Gastroesophageal sphincter (tissue), 3 donors: ENCODE results near the gene FGF19.

Experiments
- CTCF ChIP-seq, 4 experiments: fragments of 200-600 bp in 2 of 4; fragments of 450-650 bp in 2 of 4; sonication (generic) in 1 of 4; IDR thresholded peaks; one replicate each; pipeline ENCODE4 v1.5.1; 2017 to 2019; ENCODE audit warnings: antibody characterized with exemption in 4 of 4, mild to moderate bottlenecking in 2 of 4, moderate library complexity in 2 of 4
- EP300 ChIP-seq: sonication (generic); formaldehyde crosslinking; IDR thresholded peaks from one replicate; pipeline ENCODE4 v1.6.1; 2017; ENCODE audit warnings: antibody characterized with exemption, mild to moderate bottlenecking
- POLR2A ChIP-seq, 2 donors: fragments of 450-650 bp; IDR thresholded peaks; one replicate each; pipeline ENCODE4 v1.6.1; 2017; ENCODE audit warnings: antibody characterized with exemption in 2 of 2, mild to moderate bottlenecking in 2 of 2, moderate library complexity in 1 of 2
- POLR2AphosphoS5 ChIP-seq: sonication (generic); formaldehyde crosslinking; IDR thresholded peaks from one replicate; pipeline ENCODE4 v1.6.1; 2017; ENCODE audit warnings: antibody characterized with exemption

- TF ChIP-seq CTCF (IDR thresholded peaks at IDR 0.05) (no peak), POLR2AphosphoS5 (no peak), EP300 (no peak), POLR2A (IDR thresholded peaks at IDR 0.05) (no peak)
These were observed 42.5 kb downstream of the FGF19 start for GRCh38 chr11:69661413-69661715.
